RWPE1 (cell line): ENCODE data around the gene SMARCB1.

Experiments
- CTCF ChIA-PET: fragments of 350-600 bp; sonication (Branson Sonifier 250); formaldehyde crosslinking; extraction: SDS; loops from one replicate; lab custom pipeline; 2021; lab: Yijun Ruan, JAX
- POLR2A ChIA-PET: fragments of 400-600 bp; formaldehyde crosslinking; extraction: SDS; loops from one replicate; lab custom pipeline; 2020; ENCODE audit warnings: antibody characterized with exemption; ENCODE audit not compliant: low non-redundant PET; lab: Yijun Ruan, JAX
- DNase-seq: peaks from one replicate; pipeline ENCODE4 v3.0.0; 2012; ENCODE audit warnings: low spot score
- H3K27ac ChIP-seq: fragments of 450-650 bp; 2 replicates; pipeline ENCODE4 v1.5.1; 2017
- CTCF ChIP-seq: fragments of 450-650 bp; conservative IDR thresholded peaks from 2 replicates; pipeline ENCODE4 v1.5.1; 2017; ENCODE audit warnings: low read depth, mild to moderate bottlenecking

The SMARCB1 gene

GRCh38 chr22:23835484-23836144 is 48.8 kb downstream of the SMARCB1 start:
- TF ChIP-seq CTCF = no peak
- H3K27ac ChIP-seq = peak overlapping the region; percentile 66
- POLR2A ChIA-PET = no interaction called here
- CTCF ChIA-PET = no interaction called here
- DNase-seq = no peak

GRCh38 chr22:23836281-23836680 is 49.5 kb downstream of the SMARCB1 start:
- ChIA-PET POLR2A (no interaction called here), CTCF (no interaction called here)
- DNase-seq = no peak
- no peak for TF ChIP-seq CTCF
- peak overlapping the region; percentile 66 for H3K27ac ChIP-seq

- ChIA-PET POLR2A (no interaction called here), CTCF (no interaction called here)
- peak overlapping the region; percentile 66 for H3K27ac ChIP-seq
- no peak for DNase-seq
- TF ChIP-seq CTCF = no peak
Observed at GRCh38 chr22:23836692-23837495, 50.1 kb downstream of the SMARCB1 start.

GRCh38 chr22:23837496-23837859 is 50.7 kb downstream of the SMARCB1 start:
- peak overlapping the region; percentile 66 for H3K27ac ChIP-seq
- ChIA-PET CTCF (interaction anchor here (1.3 kb wide), 1 partner anchor 12 kb away, joined by 3 read pairs; no protein-coding TSS in a partner anchor), POLR2A (no interaction called here)
- no peak for TF ChIP-seq CTCF
- no peak for DNase-seq

- no peak for TF ChIP-seq CTCF
- ChIA-PET POLR2A (no interaction called here), CTCF (interaction anchor here (1.3 kb wide), 1 partner anchor 12 kb away, joined by 3 read pairs; no protein-coding TSS in a partner anchor)
- DNase-seq = no peak
- peak overlapping the region; percentile 66 for H3K27ac ChIP-seq
Observed at GRCh38 chr22:23837911-23838680, 51.3 kb downstream of the SMARCB1 start.
